Breast epithelium (tissue), 4 donors: Measurements from ENCODE around the gene MFAP5. TPM values are rescaled to one million over a fixed set of nuclear protein-coding genes. Genes with fewer than 3 reads are reported as not detected.
"Not testable (repeated sequence)": the region's sequence is repeated elsewhere in the genome, so short reads cannot be mapped to it uniquely, and the experiment has no call there.

ENCODE experiments used
- DNase-seq, 2 donors: peaks; one replicate each; pipeline ENCODE4 v3.0.0-alpha.2; 2019; ENCODE audit warnings: low spot score in 2 of 2
- H3K27ac ChIP-seq, 2 donors: fragments of 200-600 bp; sonication (generic) in 1 of 2; one replicate each; pipeline ENCODE4 v1.5.1; 2016 to 2019; ENCODE audit warnings: mild to moderate bottlenecking in 1 of 2
- H3K27me3 ChIP-seq, 2 donors: fragments of 200-600 bp; sonication (generic) in 1 of 2; one replicate each; pipeline versions ENCODE4 v1.5.1 to v1.6.0; 2017 to 2019; ENCODE audit warnings: control low read depth in 1 of 2, mild to moderate bottlenecking in 1 of 2
- H3K36me3 ChIP-seq: fragments of 200-600 bp; one replicate; pipeline ENCODE4 v1.5.1; 2019
- H3K4me1 ChIP-seq, 2 donors: fragments of 200-600 bp; sonication (generic); one replicate each; pipeline ENCODE4 v1.5.1; 2016 to 2019; ENCODE audit warnings: control low read depth in 1 of 2
- H3K4me3 ChIP-seq, 3 donors: fragments of 200-600 bp; sonication (generic); 1 replicate in 2 of 3; 2 replicates in 1 of 3; pipeline ENCODE4 v1.5.1; 2016 to 2019; ENCODE audit warnings: mild to moderate bottlenecking in 3 of 3, moderate library complexity in 2 of 3
- H3K9me3 ChIP-seq, 2 donors: fragments of 200-600 bp; sonication (generic) in 1 of 2; one replicate each; pipeline ENCODE4 v1.5.1; 2016 to 2019; ENCODE audit warnings: control low read depth in 1 of 2
- CTCF ChIP-seq, 3 donors: fragments of 450-650 bp; IDR thresholded peaks; one replicate each; pipeline ENCODE4 v1.5.1; 2016 to 2017; ENCODE audit warnings: antibody characterized with exemption in 3 of 3, mild to moderate bottlenecking in 3 of 3, moderate library complexity in 3 of 3
- POLR2A ChIP-seq: fragments of 450-650 bp; IDR thresholded peaks from one replicate; pipeline ENCODE4 v1.6.1; 2016; ENCODE audit warnings: antibody characterized with exemption, mild to moderate bottlenecking, moderate library complexity
- POLR2AphosphoS5 ChIP-seq, 3 donors: sonication (generic); formaldehyde crosslinking; IDR thresholded peaks; one replicate each; pipeline ENCODE4 v1.6.1; 2017; ENCODE audit warnings: antibody characterized with exemption in 3 of 3
- intact Hi-C: fragments of 100-400 bp; cut with DNase I; formaldehyde crosslinking; loops from one replicate; pipeline ENCODE4 v1.15.1; 2023; ENCODE audit warnings: low total_unique reads
- total RNA-seq, 3 donors: library from RNA; depleted of rRNA; stranded (reverse); fragments of >200 nt; gene quantifications; one replicate each; pipeline ENCODE4 v1.1.0, GENCODE V29; 2016

Gene MFAP5
- total RNA-seq, 3 donors from 2014 or later: 36.7 to 466 (median 42.0) TPM

- Histone ChIP-seq H3K36me3 (no peaks in the 10 kb centered on the region), H3K9me3 (no peaks in the 10 kb centered on the region), H3K4me3 (no peak overlapping the region), H3K27ac (no peak overlapping the region), H3K4me1 (no peaks in the 10 kb centered on the region), H3K27me3 (no peaks in the 10 kb centered on the region)
- TF ChIP-seq POLR2AphosphoS5 (IDR thresholded peaks at IDR 0.05) (no peak), POLR2A (no peak), CTCF (IDR thresholded peaks at IDR 0.05) (no peak)
- intact Hi-C loops: no loop called here
- DNase-seq: no peak
Measured at GRCh38 chr12:8639936-8640335, 22.7 kb downstream of the MFAP5 start.

DNA sequence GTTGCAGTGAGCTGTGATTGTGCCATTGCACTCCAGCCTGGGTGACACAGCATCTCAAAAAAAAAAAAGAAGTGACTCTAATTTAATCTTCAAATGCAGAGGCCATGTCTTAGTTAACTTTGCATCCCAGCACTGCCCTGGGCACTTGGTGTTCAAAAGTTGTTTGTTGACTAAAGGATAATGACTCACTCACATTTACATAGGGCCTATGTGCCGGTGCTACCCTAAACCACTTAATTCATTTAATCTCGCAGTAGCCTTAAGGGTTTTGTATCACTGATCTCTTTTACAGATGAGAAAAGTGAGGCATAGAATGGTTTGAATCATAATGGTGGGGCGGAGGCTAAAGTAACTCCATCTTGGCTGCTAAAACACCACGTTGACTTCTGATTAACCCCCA is 23.7 kb downstream of the MFAP5 start:
- Histone ChIP-seq H3K27ac (no peak overlapping the region), H3K9me3 (no peaks in the 10 kb centered on the region), H3K36me3 (no peaks in the 10 kb centered on the region), H3K27me3 (no peaks in the 10 kb centered on the region), H3K4me3 (no peak overlapping the region), H3K4me1 (no peaks in the 10 kb centered on the region)
- no peak for DNase-seq
- no peak for TF ChIP-seq POLR2AphosphoS5 (IDR thresholded peaks at IDR 0.05)
- TF ChIP-seq CTCF (IDR thresholded peaks at IDR 0.05): no peak
- no peak for TF ChIP-seq POLR2A
- intact Hi-C loops: no loop called here

- DNase-seq: no peak
- Histone ChIP-seq H3K4me3 (no peak overlapping the region), H3K27me3 (no peaks in the 10 kb centered on the region), H3K27ac (no peak overlapping the region), H3K36me3 (no peaks in the 10 kb centered on the region), H3K9me3 (no peaks in the 10 kb centered on the region), H3K4me1 (no peaks in the 10 kb centered on the region)
- intact Hi-C loops: no loop called here
- TF ChIP-seq POLR2AphosphoS5 (IDR thresholded peaks at IDR 0.05) (no peak), CTCF (IDR thresholded peaks at IDR 0.05) (no peak), POLR2A (no peak)
Measured at GRCh38 chr12:8637666-8638065, 25.0 kb downstream of the MFAP5 start.

DNA sequence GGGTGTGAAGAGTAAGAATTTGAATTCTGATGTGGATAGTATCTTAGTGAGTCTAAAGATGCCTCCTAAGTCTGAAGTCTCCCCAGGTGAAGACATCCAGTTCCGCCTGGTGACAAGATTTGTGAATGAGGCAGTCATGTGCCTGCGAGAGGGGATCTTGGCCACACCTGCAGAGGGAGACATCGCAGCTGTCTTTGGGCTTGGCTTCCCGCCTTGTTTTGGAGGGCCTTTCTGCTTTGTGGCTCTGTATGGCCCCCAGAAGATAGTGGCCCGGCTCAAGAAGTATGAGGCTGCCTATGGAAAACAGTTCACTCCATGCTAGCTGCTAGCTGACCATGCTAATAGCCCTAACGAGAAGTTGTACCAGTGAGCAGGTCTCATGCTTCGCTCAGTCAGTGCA is 25.4 kb downstream of the MFAP5 start:
- no peak for DNase-seq
- Histone ChIP-seq H3K4me1 (no peaks in the 10 kb centered on the region), H3K4me3 (no peak overlapping the region), H3K36me3 (no peaks in the 10 kb centered on the region), H3K27ac (no peak overlapping the region), H3K9me3 (no peaks in the 10 kb centered on the region), H3K27me3 (no peaks in the 10 kb centered on the region)
- intact Hi-C loops: no loop called here
- no peak for TF ChIP-seq CTCF (IDR thresholded peaks at IDR 0.05)
- no peak for TF ChIP-seq POLR2A
- TF ChIP-seq POLR2AphosphoS5 (IDR thresholded peaks at IDR 0.05): no peak

GRCh38 chr12:8636581-8636980 is 26.0 kb downstream of the MFAP5 start:
- TF ChIP-seq POLR2AphosphoS5 (IDR thresholded peaks at IDR 0.05): no peak
- TF ChIP-seq POLR2A: no peak
- no peak for TF ChIP-seq CTCF (IDR thresholded peaks at IDR 0.05)
- no peaks in the 10 kb centered on the region for H3K9me3 ChIP-seq
- H3K36me3 ChIP-seq: no peaks in the 10 kb centered on the region
- H3K4me1 ChIP-seq: no peaks in the 10 kb centered on the region
- no peak overlapping the region for H3K27ac ChIP-seq
- H3K27me3 ChIP-seq: no peaks in the 10 kb centered on the region
- no peak overlapping the region for H3K4me3 ChIP-seq
- intact Hi-C loops: no loop called here
- DNase-seq: no peak

- H3K27ac ChIP-seq, H3K9me3 ChIP-seq, H3K36me3 ChIP-seq, H3K4me3 ChIP-seq, H3K4me1 ChIP-seq, DNase-seq, intact Hi-C loops, H3K27me3 ChIP-seq: not testable (repeated sequence)
Measured at GRCh38 chr12:8636007-8636346, 26.6 kb downstream of the MFAP5 start.

DNA sequence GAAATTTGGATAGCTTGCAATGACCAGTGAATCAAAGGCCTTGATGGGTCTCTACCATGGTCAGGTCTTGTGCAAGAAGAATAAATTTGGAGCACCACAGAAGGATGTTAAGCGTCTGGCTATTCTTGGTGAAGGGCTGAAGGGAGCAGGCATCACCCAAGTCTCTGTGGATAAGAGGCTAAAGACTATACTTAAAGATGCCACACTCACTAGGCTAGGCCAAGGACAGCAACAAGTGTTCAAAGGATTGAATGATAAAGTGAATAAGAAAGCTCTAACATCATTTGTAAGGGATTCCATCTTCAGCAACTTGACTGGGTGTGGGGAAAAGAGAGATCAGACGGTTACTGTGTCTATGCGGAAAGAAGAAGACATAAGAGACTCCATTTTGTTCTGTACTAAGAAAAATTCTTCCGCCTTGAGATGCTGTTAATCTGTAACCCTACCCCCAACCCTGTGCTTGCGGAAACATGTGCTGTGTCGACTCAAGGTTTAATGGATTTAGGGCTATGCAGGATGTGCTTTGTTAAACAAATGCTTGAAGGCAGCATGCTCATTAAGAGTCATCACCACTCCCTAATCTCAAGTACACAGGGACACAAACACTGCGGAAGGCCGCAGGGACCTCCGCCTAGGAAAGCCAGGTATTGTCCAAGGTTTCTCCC is 27.2 kb downstream of the MFAP5 start:
- H3K27ac ChIP-seq, intact Hi-C loops, H3K4me3 ChIP-seq, H3K27me3 ChIP-seq, H3K36me3 ChIP-seq, H3K4me1 ChIP-seq, DNase-seq, H3K9me3 ChIP-seq: not testable (repeated sequence)
